GM21423 (cell line): ENCODE measurements around the gene PIK3C2B.
A peak's percentile ranks its signal among the peaks of the same experiment; 100 is the strongest.

Source experiments
- ATAC-seq: cut with Tn5 transposase; IDR thresholded peaks from one replicate; pipeline ENCODE4 v1.9.1; 2021; ENCODE audit warnings: mild to moderate bottlenecking, moderate library complexity; ENCODE audit not compliant: unreplicated experiment

Gene PIK3C2B

DNA sequence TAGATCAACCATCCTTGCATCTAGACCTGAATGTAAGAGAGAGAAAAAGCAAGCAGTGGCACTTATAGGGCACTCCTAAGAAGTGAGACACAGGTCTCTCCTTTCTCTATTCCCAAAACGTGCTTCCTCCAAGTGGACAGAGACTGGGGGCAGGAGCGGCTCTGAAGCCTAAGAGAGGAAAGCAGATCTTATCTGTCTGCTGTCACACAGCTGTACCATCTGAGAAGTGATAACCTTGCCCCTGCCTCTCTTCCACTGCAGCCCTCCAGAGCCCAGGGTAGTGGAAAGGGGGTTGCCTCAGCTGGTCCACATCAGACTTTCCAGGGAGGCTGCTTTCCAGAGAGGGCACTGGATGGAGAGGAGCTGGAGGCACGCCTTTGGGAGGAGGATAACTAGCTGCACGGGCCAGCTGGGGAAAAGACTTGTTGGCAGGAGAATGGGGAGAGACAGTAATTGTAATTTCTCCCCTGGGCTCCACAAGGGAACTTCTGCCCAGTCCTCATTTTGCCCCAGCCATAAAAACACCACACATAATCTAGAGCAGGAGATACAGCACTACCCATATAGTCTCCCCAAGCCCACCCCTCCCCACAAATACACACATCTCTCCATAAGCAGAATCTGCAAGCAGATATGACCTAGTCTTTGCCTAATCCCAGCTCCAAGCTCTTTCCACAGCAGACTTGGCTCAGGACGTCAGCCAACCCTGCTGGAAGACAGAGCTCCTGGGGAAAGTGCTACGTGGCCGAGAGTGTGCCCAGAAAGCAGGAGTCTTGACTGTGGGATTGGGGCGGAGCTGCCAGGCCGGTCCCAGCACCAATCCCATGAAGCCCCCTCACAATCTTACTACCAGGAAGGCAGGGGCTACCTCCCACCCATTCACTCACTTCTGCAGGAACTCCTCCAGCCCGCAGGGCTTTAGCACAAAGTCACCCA is 31.2 kb downstream of the PIK3C2B start:
- no peak for ATAC-seq

DNA sequence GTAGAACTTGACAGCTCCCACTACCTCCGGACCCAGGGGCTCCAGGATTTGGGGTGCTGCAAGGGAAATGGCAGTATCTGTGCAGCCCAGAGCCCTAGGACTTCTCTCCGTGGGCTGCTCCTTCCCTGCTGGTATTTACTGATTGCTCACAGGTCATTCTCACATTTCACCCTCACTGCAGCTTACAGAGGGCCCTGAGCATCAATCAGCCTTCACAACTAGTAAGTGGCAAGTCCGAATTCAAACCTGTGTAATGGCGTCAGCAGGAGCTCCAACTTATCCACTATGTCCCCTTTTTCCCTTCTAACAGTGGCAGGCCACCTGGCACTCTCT is 32.4 kb downstream of the PIK3C2B start:
- ATAC-seq: no peak

GRCh38 chr1:204461331-204462228 is 33.0 kb downstream of the PIK3C2B start:
- no peak for ATAC-seq

- no peak for ATAC-seq
Observed at GRCh38 chr1:204460346-204460745, 34.3 kb downstream of the PIK3C2B start.

- no peak for ATAC-seq
Observed at GRCh38 chr1:204459706-204460105, 34.9 kb downstream of the PIK3C2B start.

- no peak for ATAC-seq
Observed at GRCh38 chr1:204457666-204458065, 36.9 kb downstream of the PIK3C2B start.

GRCh38 chr1:204456826-204457442 is 37.7 kb downstream of the PIK3C2B start:
- ATAC-seq: no peak

- no peak for ATAC-seq
Observed at GRCh38 chr1:204455831-204456145, 38.8 kb downstream of the PIK3C2B start.

DNA sequence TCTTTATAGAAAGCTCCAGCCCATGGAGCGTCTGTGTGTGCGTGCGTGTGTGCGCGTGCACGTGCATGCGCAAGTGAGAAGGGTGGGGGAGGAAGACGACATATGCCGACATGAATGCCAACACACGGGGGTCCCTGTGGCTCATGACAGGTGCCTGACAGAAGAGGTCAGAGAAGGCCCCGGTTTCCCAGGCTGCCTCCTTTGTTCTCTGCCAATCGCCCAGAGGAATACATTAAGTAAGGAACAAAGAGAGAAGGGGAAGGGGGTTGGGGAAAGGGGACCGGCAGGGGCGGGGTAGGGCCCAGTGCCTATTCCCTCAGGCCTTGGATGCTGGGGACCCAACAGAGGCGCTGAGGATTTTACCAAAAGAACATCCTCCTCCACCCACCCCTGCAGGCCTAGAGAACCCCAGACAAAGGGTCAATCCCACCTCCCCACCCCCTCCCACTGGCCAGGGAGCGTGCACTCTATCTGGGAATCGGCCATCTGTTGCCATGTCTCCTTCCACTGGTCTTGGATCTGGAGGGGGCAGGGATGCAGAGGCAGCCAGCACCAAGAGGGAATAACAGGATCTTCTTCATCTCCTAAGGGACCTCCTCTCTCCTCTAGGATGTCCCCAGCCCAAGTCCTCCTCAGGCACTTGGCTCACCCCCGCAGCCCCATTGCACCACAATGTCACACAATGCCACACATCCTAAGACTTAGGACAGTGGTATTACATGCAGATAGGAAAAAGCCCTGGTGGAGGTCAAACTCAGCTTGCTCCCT is 39.4 kb downstream of the PIK3C2B start:
- no peak for ATAC-seq

DNA sequence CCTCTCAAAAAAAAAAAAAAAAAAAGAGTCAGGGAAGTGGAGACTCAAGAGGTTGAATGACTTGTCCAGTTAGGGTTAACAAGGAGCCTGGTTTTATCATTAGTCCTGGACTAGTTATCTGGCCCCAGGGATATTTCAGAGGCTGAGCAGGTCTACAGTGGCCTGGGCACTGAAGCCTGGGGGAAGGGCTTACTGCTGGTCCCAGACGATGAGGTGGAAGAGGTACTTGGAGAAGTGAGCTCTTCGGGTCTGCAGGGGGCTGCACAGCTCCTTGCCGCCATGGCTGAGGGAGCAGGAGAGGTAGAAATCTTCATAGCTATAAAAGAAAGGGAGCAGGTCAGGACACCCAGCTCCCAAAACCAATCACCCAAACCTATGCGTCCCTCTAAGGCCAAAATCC is 40.1 kb downstream of the PIK3C2B start:
- no peak for ATAC-seq

DNA sequence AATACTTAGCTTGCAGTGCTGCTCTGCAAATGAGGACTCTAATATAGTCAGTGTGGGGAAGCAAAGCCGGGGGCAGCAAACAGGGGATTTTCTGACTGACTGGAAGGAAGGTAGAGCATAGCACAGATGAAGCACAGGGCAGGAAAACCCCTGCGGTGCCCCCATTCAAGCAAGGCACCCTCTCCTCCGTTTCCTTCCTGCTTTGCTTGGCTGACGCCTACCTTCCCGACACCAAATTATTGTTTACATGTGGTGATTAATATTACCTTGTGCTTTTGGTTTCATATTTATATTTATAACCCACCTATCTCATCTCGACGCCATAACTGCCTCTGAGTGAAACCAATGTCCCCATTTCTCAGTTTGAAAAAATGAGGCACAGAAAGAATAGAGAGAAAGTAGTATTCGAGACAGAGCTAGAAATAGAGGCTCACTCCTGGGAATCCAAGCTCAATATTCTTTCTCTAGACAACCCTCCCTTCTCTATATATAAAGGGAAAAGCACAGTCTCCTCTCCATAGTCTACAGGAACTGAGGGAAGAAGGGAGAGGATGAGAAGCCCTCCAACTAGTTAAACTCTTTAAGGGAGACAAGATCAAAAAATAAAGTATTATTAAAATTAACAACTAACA is 41.3 kb downstream of the PIK3C2B start:
- peak; percentile 80 for ATAC-seq

GRCh38 chr1:204451352-204452124 is 43.1 kb downstream of the PIK3C2B start:
- ATAC-seq: no peak

DNA sequence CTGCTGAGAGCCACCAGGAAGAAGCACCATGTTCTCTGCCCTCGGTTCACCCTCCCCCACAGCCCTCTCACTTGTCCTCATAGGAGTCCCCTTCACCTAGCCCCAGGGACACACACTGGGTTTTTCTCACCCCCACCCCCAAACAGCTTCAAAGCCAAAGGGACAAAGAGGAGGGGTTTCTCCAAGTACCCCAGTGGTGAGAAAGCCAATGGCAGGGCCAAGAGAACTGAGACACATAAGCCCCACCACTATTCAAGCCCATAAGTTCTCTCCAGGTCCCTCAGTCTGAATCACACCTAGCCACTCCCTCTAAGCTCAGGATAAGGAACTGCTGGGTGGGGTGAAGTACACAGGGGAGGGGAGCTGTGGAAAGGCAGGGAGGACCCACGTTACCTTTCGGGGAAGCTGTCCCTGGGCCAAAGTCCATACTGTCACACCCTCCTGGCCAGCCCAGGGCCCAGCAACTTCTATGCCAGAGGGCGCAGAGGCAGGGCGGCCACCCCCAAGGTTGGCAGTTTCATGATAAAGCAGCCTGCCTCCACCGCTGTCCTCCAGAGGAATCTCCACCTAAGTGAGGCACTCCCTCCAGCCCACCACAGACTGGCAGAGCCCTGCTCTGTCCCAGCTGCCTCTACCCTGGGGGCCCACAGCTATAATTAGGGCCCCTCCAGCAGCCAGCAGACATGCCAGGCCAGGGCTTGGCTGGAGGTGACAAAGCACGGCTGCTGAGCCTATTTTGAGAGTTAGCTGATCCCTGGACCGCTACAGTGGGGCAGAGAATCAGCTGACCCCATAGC is 43.9 kb downstream of the PIK3C2B start:
- no peak for ATAC-seq

- no peak for ATAC-seq
Observed at GRCh38 chr1:204449678-204450280, 44.8 kb downstream of the PIK3C2B start.

GRCh38 chr1:204448991-204449677 is 45.5 kb downstream of the PIK3C2B start:
- ATAC-seq: no peak

GRCh38 chr1:204448344-204448964 is 46.2 kb downstream of the PIK3C2B start:
- no peak for ATAC-seq

- no peak for ATAC-seq
Observed at GRCh38 chr1:204447736-204448135, 46.9 kb downstream of the PIK3C2B start.
